Ecto neural progenitor cell (in vitro differentiated cells): ENCODE results near the gene CCSER1.
"Not testable (repeated sequence)": the region's sequence is repeated elsewhere in the genome, so short reads cannot be mapped to it uniquely, and the experiment has no call there.

ENCODE experiments used
- DNase-seq: peaks from one replicate; pipeline ENCODE4 v3.0.0-alpha.2; 2018; ENCODE audit warnings: low spot score

The CCSER1 gene

DNA sequence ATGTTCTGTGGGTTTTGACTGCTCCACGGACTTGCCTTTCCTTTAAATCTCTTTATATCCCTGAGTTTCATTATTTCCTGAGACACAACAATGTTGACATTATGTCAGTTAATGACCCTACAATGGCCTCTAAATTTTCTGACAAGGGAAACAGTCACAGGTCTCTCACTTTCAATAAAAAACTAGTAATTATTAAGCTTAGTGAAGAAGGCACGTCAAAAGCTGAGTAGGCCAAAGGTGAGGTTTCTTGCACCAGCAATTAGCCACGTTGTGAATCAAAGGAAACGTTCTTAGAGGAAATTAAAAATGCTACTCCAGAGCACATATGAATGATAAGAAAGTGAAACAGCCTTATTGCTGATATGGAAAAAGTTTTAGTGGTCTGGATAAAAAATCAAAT is 1246.4 kb downstream of the CCSER1 start:
- DNase-seq = no peak

DNA sequence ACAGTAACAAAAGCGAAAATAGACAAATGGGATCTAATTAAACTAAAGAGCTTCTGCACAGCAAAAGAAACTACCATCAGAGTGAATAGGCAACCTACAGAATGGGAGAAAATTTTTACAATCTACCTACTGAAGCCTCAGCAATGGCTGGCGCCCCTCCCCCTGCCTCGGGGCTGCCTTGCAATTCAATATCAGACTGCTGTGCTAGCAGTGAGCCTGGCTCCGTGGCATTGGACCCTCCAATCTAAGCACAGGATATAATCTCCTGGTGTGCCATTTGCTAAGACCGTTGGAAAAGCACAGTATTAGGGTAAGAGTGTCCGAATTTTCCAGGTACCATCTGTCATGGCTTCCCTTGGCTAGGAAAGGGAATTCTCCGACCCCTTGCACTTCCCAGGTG is 1278.2 kb downstream of the CCSER1 start:
- DNase-seq = not testable (repeated sequence)

- DNase-seq = no peak
These were observed 1294.8 kb downstream of the CCSER1 start for GRCh38 chr4:91422011-91422410.

GRCh38 chr4:91426725-91427124 is 1299.5 kb downstream of the CCSER1 start:
- DNase-seq = no peak

DNA sequence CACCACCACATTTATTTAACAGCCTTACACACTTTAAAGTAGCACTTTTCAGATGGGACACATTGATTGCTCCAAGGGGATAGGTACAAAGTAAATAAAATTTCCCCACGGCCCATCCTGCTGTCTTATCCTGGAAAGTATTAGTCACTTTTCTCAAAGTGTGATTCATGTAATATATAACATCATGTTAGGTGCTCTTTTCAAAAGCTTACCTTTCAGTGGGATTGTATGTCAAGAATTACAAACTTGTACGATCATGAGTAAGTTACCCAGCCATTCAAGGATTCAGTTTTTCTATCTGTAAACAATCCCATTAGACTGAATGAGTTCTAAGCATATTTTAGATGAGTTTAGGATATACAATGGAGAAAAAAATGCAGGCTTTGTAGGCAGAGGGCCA is 1300.0 kb downstream of the CCSER1 start:
- DNase-seq = no peak

GRCh38 chr4:91434631-91435030 is 1307.4 kb downstream of the CCSER1 start:
- no peak for DNase-seq

DNA sequence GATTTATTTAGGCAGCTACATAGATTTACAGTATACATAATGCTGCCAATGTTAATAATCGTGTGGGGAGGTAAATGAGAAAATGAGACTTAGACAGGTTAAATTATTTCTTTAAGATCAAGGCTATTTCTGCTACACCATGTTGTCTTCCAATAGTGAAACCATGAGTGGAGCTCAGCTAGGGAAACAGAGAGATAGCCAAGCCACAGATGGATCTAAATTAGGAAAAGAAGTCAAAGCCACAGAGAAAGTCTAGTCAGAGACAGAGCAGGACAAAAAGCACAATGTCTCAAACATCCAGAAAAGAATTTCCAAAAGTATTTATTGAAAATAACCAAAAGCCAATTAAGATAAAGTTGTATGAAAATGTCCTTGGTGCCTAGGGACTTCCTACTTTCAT is 1309.4 kb downstream of the CCSER1 start:
- DNase-seq = no peak

DNA sequence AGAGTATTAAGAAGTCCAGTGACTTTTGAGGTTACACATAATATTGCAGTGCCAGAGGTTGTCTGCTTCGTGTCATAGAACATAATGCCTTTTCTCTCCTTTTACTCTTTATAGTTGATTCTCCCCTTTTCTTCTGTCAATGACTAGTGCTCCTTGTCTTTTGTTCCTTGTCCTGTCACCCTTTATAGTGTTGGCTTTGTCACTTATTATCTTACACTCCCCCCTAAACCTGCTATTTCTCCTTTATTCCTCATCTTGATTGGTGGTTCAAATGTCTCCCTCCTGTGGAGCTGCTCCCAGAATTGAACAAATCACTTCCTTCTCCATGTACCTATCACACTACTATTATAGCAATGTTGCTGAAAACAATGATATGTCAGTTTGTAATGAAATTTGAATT is 1320.0 kb downstream of the CCSER1 start:
- no peak for DNase-seq

- no peak for DNase-seq
These were observed 1321.6 kb downstream of the CCSER1 start for GRCh38 chr4:91448668-91449330.

- no peak for DNase-seq
These were observed 1326.9 kb downstream of the CCSER1 start for GRCh38 chr4:91454111-91454510.

GRCh38 chr4:91462566-91462965 is 1335.4 kb downstream of the CCSER1 start:
- not testable (repeated sequence) for DNase-seq

DNA sequence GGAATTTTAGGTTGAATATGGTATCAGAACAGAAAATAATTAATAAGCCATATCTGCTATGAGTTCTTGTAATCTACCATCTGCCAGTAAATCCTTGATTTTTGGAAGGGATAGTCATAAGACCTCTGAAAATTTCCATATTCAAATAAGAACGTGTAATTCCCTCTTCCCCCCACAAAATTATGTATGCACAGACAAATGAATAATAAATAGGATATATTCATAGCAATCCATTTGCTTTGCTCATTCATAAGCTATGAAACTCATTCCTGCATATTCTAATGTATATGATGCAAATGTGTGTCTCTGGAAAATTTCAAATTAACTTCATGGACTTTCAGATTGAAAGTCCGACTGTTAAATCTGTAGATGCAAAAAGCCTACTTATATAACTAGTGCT is 1343.5 kb downstream of the CCSER1 start:
- DNase-seq = no peak

DNA sequence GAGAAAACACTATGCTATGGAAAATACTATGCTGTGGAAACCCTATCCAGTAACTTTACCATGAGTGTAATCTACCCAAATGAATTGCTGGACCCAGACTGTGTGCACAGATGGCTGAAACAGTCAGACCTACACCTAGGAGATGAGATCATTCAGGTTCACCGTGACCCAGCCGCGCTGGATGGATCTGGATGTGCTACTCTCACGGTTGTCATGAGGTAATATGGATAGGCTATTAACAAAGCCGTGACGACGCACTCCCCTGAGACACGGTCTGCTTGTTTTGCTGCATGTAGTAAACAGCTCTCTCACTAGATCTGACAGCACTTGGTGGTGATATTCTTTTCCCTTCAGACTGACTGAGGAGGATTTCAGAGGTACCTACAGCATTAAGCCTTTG is 1344.1 kb downstream of the CCSER1 start:
- DNase-seq = no peak

GRCh38 chr4:91472046-91472445 is 1344.9 kb downstream of the CCSER1 start:
- no peak for DNase-seq

DNA sequence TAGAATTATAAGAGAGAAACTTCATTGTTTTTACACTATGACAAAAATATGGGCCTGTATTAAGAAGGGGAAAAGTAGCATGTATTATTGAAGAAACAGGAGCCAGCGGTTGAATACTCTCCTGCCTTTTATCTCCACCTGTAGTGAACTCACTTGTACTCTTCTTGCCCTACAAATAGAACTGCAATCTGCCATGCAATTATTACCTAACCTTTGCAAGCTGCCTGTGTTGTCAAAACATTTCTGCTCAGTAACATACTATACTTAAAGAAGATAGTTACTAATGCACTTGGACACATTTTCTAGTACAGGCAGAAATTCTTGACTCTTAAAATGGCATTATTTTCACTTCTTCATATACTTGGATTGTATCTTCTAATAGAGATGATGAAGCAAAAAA is 1358.2 kb downstream of the CCSER1 start:
- DNase-seq = no peak

GRCh38 chr4:91488946-91489345 is 1361.8 kb downstream of the CCSER1 start:
- DNase-seq = no peak

GRCh38 chr4:91497892-91498291 is 1370.7 kb downstream of the CCSER1 start:
- DNase-seq = no peak

GRCh38 chr4:91502365-91502764 is 1375.2 kb downstream of the CCSER1 start:
- DNase-seq = no peak

DNA sequence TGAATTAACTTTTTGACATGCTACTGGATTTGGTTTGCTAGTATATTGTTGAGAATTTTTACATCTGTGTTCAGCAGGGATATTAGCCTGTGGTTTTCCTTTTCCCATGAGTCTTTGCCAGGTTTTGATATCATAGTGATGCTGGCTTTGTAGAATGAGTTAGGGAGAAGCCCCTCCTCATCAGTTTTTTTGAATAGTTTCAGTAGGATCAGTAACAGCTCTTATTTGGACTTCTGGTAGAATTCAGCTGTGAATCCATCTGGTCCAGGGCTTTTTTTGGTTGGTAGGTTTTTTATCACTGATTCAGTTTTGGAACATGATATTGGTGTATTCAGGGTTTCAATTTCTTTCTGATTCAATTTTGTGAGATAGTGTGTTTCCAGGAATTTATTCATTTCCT is 1386.1 kb downstream of the CCSER1 start:
- no peak for DNase-seq

- DNase-seq = no peak
These were observed 1392.0 kb downstream of the CCSER1 start for GRCh38 chr4:91519155-91519554.

- no peak for DNase-seq
These were observed 1398.4 kb downstream of the CCSER1 start for GRCh38 chr4:91525621-91526020.

GRCh38 chr4:91527056-91527455 is 1399.9 kb downstream of the CCSER1 start:
- DNase-seq = no peak

DNA sequence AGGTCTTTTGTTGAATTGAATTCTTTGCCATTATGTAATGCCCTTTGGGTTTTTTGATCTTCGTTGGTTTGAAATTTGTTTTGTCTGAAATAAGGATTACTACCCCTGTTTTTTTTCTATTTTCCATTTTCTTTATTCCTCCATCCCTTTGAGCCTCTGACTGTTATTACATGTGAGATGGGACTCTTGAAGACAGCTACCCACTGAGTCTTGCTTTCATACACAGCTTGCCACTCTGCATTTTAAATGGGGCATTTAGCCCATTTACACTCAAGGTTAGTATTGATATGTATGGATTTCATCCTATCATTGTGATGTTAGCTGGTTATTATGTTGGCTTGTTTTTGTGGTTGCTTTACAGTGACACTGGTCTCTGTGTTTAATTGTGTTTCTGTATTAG is 1440.4 kb downstream of the CCSER1 start:
- no peak for DNase-seq

DNA sequence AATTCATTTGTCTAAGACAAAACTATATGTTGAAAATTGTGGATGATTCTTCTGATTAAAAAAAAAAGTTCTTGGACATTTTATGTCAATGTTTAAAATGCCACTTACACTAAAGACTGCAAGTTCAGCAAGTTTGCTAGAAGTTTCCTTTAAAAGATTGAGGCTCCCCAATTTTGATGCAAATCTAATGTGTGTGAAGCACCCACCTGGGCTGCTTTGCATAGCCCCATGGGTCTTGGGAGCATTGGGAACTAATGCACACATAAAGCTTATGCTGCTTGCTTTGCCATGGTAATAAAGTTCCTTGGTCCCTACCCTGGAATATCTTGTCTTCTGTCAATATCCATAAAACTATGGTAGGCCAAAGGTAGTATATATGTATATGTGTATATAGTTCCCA is 1450.7 kb downstream of the CCSER1 start:
- no peak for DNase-seq

- DNase-seq = no peak
These were observed 1463.1 kb downstream of the CCSER1 start for GRCh38 chr4:91590260-91590659.
